ENCODE results near the gene HIVEP3.

DNA sequence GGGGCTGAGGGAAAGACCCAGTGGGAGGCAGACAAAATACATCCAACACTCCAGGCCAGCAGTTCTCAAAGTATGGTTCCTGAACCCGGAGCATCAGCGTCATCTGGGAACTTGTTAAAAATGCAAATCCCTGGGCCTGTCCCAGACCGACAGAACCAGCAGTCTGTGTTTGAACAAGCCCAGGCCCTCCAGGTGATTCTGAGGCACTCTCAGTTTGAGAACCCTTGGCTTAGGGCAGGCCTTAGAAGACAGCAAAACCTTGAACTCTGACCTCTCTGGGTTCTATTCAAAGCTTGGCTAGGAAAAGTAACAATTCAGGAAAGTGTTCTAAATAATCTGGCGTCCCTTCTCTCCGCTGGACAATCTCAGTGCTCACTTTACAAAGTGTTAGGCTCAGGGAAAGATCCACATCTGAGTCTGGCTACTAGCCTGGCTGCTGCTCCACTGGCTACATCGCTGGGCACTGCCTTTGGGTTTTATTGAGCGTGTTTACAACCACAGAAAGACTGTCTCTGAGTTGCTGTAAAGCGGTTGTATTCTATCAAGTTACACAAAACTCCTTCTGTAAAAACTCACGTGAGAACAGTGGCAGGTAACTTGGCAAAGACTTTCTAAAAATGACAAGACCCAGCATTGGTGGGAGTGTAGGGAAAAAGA lies 166.1 kb downstream of the HIVEP3 start:
- TF ChIP-seq, protein P1, sequence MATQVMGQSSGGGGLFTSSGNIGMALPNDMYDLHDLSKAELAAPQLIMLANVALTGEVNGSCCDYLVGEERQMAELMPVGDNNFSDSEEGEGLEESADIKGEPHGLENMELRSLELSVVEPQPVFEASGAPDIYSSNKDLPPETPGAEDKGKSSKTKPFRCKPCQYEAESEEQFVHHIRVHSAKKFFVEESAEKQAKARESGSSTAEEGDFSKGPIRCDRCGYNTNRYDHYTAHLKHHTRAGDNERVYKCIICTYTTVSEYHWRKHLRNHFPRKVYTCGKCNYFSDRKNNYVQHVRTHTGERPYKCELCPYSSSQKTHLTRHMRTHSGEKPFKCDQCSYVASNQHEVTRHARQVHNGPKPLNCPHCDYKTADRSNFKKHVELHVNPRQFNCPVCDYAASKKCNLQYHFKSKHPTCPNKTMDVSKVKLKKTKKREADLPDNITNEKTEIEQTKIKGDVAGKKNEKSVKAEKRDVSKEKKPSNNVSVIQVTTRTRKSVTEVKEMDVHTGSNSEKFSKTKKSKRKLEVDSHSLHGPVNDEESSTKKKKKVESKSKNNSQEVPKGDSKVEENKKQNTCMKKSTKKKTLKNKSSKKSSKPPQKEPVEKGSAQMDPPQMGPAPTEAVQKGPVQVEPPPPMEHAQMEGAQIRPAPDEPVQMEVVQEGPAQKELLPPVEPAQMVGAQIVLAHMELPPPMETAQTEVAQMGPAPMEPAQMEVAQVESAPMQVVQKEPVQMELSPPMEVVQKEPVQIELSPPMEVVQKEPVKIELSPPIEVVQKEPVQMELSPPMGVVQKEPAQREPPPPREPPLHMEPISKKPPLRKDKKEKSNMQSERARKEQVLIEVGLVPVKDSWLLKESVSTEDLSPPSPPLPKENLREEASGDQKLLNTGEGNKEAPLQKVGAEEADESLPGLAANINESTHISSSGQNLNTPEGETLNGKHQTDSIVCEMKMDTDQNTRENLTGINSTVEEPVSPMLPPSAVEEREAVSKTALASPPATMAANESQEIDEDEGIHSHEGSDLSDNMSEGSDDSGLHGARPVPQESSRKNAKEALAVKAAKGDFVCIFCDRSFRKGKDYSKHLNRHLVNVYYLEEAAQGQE (IDR thresholded peaks at IDR 0.05; ENCODE audit: low read depth), result no peak
- no peak for TF ChIP-seq EP300 (IDR thresholded peaks at IDR 0.05; ENCODE audit: borderline replicate concordance)
- TF ChIP-seq TAF1 (IDR thresholded peaks at IDR 0.05; ENCODE audit: low read depth), result no peak
- TF ChIP-seq RAD21 (IDR thresholded peaks at IDR 0.05; ENCODE audit: low read depth), result no peak
